Mucosa of rectum (tissue), 2 donors: Measurements from ENCODE around the gene DLG1.

ENCODE experiments used
- H3K27ac ChIP-seq, 2 donors: one replicate each; pipeline ENCODE4 v1.7.0; 2013; ENCODE audit warnings: inconsistent platforms in 2 of 2, low read depth in 2 of 2, low read length in 2 of 2
- H3K27me3 ChIP-seq, 2 donors: one replicate each; pipeline ENCODE4 v1.7.0; 2013; ENCODE audit warnings: low read length in 2 of 2; ENCODE audit not compliant: control insufficient read depth in 2 of 2, insufficient read depth in 2 of 2
- H3K36me3 ChIP-seq, 2 donors: one replicate each; pipeline ENCODE4 v1.7.0; 2013; ENCODE audit warnings: low read length in 2 of 2; ENCODE audit not compliant: control insufficient read depth in 2 of 2, insufficient read depth in 2 of 2
- H3K4me1 ChIP-seq, 2 donors: one replicate each; pipeline ENCODE4 v1.7.0; 2013; ENCODE audit warnings: low read length in 2 of 2, mild to moderate bottlenecking in 1 of 2; ENCODE audit not compliant: control insufficient read depth in 2 of 2, insufficient read depth in 2 of 2
- H3K4me3 ChIP-seq, 2 donors: one replicate each; pipeline ENCODE4 v1.7.0; 2013; ENCODE audit warnings: low read length in 2 of 2
- H3K9ac ChIP-seq, 2 donors: one replicate each; pipeline ENCODE4 v1.7.0; 2013; ENCODE audit warnings: low read length in 2 of 2, low read depth in 1 of 2, mild to moderate bottlenecking in 1 of 2
- H3K9me3 ChIP-seq, 2 donors: one replicate each; pipeline ENCODE4 v1.7.0; 2013; ENCODE audit warnings: low read length in 2 of 2; ENCODE audit not compliant: control insufficient read depth in 2 of 2
- donor health status: healthy.
- donor health status: Normal muscosa, but diverticular disease.

DLG1 gene

DNA sequence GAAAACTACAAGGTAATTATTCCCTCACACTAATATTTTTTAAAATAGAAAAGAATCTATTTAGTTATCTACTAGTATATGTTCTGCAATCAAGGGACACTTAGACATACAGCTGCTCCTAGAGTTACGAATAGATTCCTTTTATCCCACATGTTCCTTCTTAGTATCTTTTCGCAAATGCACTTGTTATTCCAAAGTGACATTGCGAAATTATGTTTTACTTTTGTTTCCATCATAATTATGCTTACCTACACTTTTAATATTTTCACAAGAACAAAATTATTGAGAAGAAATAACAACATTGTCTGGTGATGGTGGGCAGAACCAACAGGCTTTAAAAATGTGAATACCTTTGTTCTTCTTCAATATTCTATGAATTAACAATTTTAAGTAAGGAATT, 161.7 kb downstream of the DLG1 start:
- H3K4me1 ChIP-seq, result no peaks in the 10 kb centered on the region
- no peak overlapping the region for H3K9ac ChIP-seq
- no peaks in the 10 kb centered on the region for H3K9me3 ChIP-seq
- H3K4me3 ChIP-seq, result no peak overlapping the region
- H3K27me3 ChIP-seq, result no peaks in the 10 kb centered on the region
- peaks cover 37 to 52% of the 10 kb centered on the region in 2 donors for H3K36me3 ChIP-seq
- no peak overlapping the region for H3K27ac ChIP-seq

DNA sequence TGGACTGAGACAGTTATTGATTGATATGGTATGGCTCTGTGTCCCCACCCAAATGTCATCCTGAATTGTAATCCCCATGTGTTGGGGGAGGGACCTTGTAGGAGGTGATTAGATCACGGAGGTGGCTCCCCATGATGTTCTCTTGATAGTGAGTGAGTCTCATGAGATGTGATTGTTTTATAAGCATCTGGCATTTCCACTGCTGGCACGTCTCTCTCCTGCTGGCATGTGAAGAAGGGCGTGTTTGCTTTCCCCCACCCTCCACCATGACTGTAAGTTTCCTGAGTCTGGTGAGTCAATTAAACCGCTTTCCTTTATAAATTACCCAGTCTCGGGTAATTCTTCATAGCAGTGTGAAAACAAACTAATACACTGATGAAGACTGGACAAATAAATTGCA, 163.2 kb downstream of the DLG1 start:
- Histone ChIP-seq H3K4me1 (no peaks in the 10 kb centered on the region), H3K4me3 (no peak overlapping the region), H3K9me3 (no peaks in the 10 kb centered on the region), H3K9ac (no peak overlapping the region), H3K27me3 (no peaks in the 10 kb centered on the region), H3K36me3 (peaks cover 37 to 52% of the 10 kb centered on the region in 2 donors), H3K27ac (no peak overlapping the region)

DNA sequence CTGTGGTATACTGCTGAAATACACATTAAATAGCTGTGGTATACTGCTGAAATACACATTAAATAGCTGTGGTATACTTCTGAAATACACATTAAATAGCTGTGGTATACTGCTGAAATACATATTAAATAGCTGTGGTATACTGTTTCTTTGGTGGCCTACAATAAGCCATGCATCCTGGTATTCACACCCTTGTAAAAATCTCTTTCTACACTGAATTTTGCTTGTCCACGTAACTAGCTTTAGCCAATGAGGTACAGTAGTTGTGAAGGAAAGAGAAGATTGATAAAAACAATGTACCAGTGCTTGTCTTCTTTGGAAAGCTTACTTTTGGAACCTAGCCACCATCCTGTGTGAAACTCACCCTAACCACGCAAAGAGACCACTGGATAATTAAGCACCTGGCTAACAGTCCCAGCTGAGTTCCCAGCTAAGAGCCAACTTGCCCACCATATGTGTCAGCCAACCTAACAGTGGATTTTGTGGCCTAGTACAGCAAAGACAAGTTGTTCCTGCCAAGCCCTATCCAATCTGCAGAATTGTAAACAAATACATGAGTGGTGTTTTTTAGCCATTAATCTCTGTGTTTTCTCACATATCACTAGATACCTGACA, 165.4 kb downstream of the DLG1 start:
- Histone ChIP-seq H3K4me1 (no peaks in the 10 kb centered on the region), H3K9me3 (no peaks in the 10 kb centered on the region), H3K4me3 (no peak overlapping the region), H3K9ac (no peak overlapping the region), H3K27me3 (no peaks in the 10 kb centered on the region), H3K36me3 (peaks cover 50 to 61% of the 10 kb centered on the region in 2 donors), H3K27ac (no peak overlapping the region)

GRCh38 chr3:197125636-197126035, 172.8 kb downstream of the DLG1 start:
- Histone ChIP-seq H3K4me1 (no peaks in the 10 kb centered on the region), H3K9ac (no peak overlapping the region), H3K27ac (no peak overlapping the region), H3K4me3 (no peak overlapping the region), H3K9me3 (no peaks in the 10 kb centered on the region), H3K27me3 (no peaks in the 10 kb centered on the region), H3K36me3 (peaks cover 32 to 34% of the 10 kb centered on the region in 2 donors)

- Histone ChIP-seq H3K9ac (no peak overlapping the region), H3K27ac (no peak overlapping the region), H3K4me3 (no peak overlapping the region), H3K4me1 (no peaks in the 10 kb centered on the region), H3K9me3 (no peaks in the 10 kb centered on the region), H3K36me3 (peaks cover 28% of the 10 kb centered on the region in 2 donors), H3K27me3 (no peaks in the 10 kb centered on the region)
These were observed 173.7 kb downstream of the DLG1 start for GRCh38 chr3:197124713-197125112.

DNA sequence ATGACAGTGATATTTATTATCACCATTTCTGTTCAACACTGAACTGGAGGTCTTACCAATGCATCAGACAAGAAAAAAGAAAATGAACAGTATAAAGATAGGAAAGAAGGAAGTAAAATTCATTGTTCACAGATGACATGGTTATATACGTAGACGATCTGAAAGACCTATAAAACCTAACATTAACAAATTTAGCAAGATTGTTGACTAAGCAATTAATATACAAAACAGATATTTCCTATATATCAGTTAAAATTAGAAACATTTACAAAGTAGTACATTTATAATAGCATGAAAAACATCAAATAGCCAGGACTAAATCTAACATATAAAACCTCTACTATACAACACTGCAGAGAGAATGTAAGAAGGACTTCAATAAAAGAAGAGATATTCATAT, 176.0 kb downstream of the DLG1 start:
- H3K9me3 ChIP-seq, result no peaks in the 10 kb centered on the region

GRCh38 chr3:197117114-197117513, 181.3 kb downstream of the DLG1 start:
- Histone ChIP-seq H3K27ac (no peak overlapping the region), H3K27me3 (no peaks in the 10 kb centered on the region), H3K9ac (no peak overlapping the region), H3K4me1 (no peaks in the 10 kb centered on the region), H3K4me3 (no peak overlapping the region), H3K9me3 (no peaks in the 10 kb centered on the region), H3K36me3 (peaks cover 7 to 9% of the 10 kb centered on the region in 2 donors)

More for the DNA sequence above, 176.0 kb downstream of the DLG1 start:
- Histone ChIP-seq H3K36me3 (peaks cover 13 to 18% of the 10 kb centered on the region in 2 donors), H3K9ac (no peak overlapping the region), H3K27ac (no peak overlapping the region), H3K4me3 (no peak overlapping the region), H3K4me1 (no peaks in the 10 kb centered on the region), H3K27me3 (no peaks in the 10 kb centered on the region)

- H3K27ac ChIP-seq, result no peak overlapping the region
- no peaks in the 10 kb centered on the region for H3K27me3 ChIP-seq
- H3K4me1 ChIP-seq, result no peaks in the 10 kb centered on the region
- no peak overlapping the region for H3K4me3 ChIP-seq
- H3K9ac ChIP-seq, result no peak overlapping the region
- peaks cover 15 to 18% of the 10 kb centered on the region in 2 donors for H3K36me3 ChIP-seq
- no peaks in the 10 kb centered on the region for H3K9me3 ChIP-seq
These were observed 184.4 kb downstream of the DLG1 start for GRCh38 chr3:197114007-197114406.

GRCh38 chr3:197111685-197112084, 186.7 kb downstream of the DLG1 start:
- Histone ChIP-seq H3K9me3 (no peaks in the 10 kb centered on the region), H3K27me3 (no peaks in the 10 kb centered on the region), H3K36me3 (peaks cover 12 to 23% of the 10 kb centered on the region in 2 donors), H3K27ac (no peak overlapping the region), H3K4me1 (no peaks in the 10 kb centered on the region), H3K9ac (no peak overlapping the region), H3K4me3 (no peak overlapping the region)

GRCh38 chr3:197105786-197106185, 192.6 kb downstream of the DLG1 start:
- Histone ChIP-seq H3K27ac (no peak overlapping the region), H3K9me3 (no peaks in the 10 kb centered on the region), H3K4me3 (no peak overlapping the region), H3K36me3 (peaks cover 7 to 11% of the 10 kb centered on the region in 2 donors), H3K9ac (no peak overlapping the region), H3K27me3 (no peaks in the 10 kb centered on the region), H3K4me1 (no peaks in the 10 kb centered on the region)
